ELF-1 (cell line): ENCODE results near the gene TMEM174.

Source experiments
- DNase-seq: peaks from one replicate; pipeline ENCODE4 v3.0.0-alpha.2; 2016; ENCODE audit warnings: low read depth, low spot score

TMEM174 gene

GRCh38 chr5:73153513-73153912 is 19.5 kb upstream of the TMEM174 start:
- no peak for DNase-seq

DNA sequence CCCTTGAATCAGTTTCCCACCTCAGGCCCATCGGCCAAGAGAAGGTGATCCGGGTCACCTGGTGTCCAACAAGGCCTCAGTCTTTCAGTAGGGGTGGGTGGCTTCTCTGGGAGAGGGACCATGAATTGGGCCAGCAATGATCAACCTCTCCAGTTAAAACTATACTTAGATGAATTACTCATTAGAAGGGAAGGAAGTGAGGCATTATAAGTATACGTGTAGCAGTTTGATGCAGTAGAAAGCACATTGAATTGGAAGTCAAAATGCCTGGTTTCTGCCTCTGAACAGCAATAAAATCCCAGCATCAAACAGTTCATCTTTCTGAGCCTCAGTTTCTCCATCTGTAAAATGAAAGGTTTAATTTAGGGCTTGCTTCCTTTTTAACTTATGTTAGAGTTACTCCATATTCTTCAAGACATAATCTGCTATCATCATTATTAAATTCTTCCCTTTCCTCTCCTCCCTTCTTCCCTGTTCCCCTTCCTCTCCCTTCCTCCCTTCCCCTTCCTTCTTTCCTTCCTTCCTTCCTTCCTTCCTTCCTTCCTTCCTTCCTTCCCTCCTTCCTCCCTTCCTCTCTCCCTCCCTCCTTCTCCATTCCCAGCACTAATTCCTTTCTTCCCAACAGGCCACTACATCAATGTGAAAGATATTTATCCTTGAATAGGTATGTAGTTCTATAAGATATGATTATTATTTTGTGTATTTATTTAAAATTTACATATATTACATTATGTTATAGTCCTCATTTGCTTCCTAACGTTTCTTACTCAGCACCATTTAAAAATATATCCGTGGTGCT is 18.6 kb upstream of the TMEM174 start:
- no peak for DNase-seq

DNA sequence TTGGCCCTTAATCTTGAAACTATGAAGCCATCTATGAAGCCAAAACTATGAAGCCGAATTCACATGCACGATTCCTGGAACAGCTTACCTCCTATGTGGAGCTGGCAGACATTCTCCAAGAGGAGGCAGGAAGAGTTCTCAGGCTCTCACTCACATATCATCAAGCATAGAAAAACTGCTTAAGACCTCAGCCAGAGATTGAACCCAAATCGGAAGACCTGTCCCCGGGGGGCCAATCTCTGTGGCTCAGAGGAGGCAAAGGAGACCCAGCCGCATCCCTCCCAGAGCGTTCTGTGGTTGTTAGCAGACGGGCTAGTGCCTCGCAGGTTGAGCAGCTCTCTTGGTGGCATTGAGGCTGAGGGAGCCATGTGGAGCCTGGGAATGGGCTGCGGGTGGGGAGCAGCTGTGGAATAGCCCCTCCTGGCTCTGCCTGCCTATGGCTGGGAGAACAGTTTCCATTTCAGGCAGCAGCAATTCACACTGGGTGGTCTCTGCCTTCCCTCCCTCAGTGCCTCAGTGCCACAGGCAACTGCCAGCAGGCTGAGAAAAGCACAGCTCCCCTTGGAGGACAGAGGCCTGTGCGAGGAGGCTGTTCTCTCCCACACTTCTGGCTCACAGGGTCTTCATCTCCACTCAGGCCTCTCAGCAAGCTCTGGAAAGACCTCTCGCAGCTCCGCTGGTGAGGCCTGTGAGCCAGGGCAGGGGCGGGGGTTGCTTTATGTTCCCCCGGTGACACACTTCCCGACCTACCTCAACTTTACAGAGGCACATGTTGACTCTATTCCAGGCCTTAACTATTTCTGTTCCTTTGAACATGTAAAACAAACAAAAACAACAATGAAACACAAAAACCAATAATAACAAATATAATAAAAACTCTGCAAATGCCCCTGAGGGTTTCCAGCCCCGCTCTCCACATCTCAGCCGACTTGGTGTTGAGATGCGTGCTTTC is 17.4 kb upstream of the TMEM174 start:
- DNase-seq, result peak; percentile 27

DNA sequence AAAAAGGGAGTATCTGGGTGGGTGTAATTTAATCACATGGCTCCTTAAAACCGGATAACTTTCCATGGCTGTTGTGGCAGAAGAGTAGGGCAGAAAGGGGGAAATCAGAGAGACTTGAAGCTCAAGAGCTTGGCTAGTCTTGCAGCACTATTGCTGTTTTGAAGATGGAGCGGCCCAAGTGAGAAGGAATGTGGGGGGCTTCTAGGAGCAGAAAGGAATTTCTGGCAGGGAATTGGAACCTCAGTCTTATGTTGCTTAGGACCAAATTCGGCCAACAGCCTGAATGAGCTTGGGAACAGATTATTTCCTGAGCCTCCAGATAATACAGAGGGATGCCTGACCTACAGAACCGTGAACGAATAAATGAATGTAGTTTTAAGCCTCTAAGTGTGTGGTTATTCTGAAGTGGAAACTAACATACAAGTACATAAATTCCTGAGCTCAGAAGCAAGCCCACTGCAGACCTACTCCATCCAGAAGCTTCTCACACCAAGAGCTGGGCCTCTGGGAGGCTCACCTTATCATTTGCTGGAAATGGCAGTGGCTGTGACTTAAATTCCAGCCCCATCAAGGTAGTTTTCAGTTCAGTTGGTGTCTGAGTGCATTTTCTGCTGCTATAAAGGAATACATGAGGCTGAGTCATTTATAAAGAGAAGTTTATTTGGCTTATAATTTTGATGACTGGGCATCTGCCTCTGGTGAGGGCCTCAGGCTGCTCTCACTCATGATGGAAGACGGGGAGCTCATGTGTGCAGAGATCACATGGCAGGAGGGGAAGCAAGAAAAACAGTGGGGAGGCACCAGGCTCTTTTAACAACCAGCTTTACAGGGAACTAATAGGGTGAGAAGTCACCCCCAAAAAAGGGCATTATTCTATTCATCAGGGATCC is 15.3 kb upstream of the TMEM174 start:
- no peak for DNase-seq

DNA sequence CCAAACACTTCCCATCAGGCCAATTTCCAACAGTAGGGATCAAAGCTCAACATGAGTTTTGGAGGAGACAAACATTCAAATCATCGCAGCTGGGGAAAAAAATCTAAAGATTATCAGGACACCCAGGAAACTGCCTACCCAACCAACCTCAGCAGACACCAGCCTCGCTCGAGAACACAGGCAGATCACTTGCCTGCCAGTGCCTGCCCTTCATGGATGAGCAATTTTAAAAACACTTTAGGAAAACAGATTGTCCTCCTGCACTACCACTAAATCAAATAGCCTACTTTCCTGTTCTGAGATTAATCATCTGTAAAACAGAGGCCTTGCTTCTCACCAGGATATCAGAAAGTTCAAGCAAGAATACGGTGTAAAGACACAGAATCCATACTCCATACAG is 14.7 kb upstream of the TMEM174 start:
- no peak for DNase-seq

DNA sequence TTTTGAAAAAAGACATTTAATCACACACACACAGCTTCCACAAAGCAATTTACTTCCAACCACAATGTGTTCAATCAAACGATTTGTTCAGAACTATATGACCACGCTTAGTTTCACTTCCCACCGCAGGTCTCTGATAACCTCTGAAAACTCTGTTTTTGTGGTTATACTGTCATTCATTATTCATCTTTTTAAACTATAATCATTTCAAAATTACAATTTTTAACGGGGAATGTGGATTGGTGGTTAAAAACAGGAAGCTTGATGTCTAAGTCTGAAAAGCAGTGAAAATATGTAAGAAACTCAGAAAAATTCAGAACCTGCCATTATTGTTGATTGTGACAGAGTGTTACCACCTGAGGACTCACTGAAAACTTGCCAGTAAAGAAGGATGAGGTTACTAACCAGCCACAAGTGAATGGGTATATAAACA is 12.7 kb upstream of the TMEM174 start:
- no peak for DNase-seq

GRCh38 chr5:73170522-73170921 is 2.5 kb upstream of the TMEM174 start:
- DNase-seq, result peak; percentile 75

DNA sequence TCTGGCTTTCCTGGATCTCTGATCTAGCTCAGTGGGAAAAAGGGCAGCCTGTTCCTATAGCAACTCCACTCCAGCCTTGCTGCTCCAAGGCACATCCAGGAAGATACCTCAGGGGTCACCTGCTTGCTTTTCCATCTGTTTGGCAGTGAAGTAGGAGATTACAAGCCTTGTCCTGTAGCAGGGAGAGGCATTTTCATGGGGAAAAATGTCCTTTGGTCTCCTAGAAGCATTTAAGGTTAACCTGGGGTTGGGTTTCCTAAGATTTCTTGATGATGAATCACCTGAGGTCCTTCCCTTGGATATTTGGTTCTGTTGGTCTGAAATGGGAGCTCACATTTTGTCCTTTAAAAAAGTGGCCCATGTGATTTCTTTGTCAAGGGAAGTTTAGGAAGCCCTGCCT is 1.5 kb upstream of the TMEM174 start:
- DNase-seq, result no peak

- DNase-seq, result no peak
These were observed 1.3 kb downstream of the TMEM174 start for GRCh38 chr5:73174100-73174815.

- no peak for DNase-seq
These were observed 3.3 kb downstream of the TMEM174 start for GRCh38 chr5:73176250-73176649.

GRCh38 chr5:73178265-73178664 is 5.3 kb downstream of the TMEM174 start:
- no peak for DNase-seq

- DNase-seq, result no peak
These were observed 6.7 kb downstream of the TMEM174 start for GRCh38 chr5:73179730-73180129.

GRCh38 chr5:73180566-73180965 is 7.6 kb downstream of the TMEM174 start:
- no peak for DNase-seq

- DNase-seq, result no peak
These were observed 9.3 kb downstream of the TMEM174 start for GRCh38 chr5:73182307-73182706.

DNA sequence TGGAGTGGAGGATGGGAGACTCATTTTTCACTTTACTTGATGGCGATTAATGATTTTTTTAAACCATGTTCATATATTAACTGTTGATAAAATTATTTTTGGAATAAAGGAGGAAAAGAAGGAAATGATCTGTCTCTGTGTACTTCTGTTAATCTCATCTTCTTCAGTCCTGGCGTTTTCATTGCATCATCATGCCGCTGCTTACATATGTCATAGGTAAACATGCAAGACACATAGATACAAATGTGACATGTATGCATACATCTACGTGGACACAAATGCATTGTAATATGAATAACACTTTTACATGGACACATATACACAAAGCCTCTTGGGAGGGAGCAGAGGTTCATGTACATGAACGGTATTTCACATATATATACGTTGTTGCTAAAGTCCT is 10.0 kb downstream of the TMEM174 start:
- DNase-seq, result no peak

DNA sequence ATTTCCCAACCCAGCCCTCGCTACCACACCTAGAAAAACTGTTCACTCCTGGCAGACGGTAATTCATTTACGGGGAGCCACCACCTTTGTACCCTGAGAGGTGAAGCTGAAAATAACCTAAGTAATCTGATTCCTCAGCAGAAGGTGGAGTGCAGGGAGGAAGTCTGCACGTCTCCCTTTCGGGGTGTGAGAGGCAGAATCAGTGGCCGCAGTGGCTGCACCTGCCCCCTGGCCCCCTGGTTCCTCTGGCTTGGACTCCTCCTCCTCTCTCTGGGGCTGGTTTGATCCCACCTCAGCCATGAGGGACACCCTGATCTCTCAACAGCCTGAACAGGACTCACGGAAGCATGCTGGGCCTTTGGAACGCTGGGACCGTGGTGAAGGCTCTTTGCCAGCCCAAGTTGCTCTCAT is 10.5 kb downstream of the TMEM174 start:
- DNase-seq, result no peak

GRCh38 chr5:73186976-73187375 is 14.0 kb downstream of the TMEM174 start:
- DNase-seq, result no peak

GRCh38 chr5:73188764-73189531 is 16.0 kb downstream of the TMEM174 start:
- DNase-seq, result peak; percentile 20

- DNase-seq, result no peak
These were observed 16.9 kb downstream of the TMEM174 start for GRCh38 chr5:73189871-73190376.

DNA sequence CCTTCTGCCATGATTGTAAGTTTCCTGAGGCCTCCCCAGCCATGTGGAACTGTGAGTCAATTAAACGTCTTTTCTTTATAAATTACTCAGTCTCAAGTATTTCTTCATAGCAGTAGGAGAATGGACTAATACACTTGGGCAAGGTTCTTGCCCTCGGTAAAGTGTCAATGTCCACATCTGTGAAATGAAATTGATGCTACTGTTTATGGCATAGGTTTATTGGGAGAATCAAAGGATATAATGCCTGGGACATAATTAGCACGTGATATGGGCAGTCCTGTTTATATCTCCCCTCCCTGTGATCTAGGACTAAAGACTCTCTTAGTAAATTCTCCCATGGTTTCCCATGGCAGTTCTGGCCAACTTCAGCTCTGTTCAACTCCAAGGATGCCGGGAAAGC is 19.4 kb downstream of the TMEM174 start:
- DNase-seq, result no peak
